ENCODE measurements around the gene NCK2. TPM values are rescaled to one million over a fixed set of nuclear protein-coding genes. Genes with fewer than 3 reads are reported as not detected.

Gene NCK2
- total and polyA plus RNA-seq, 2 donors from 2014 or later: 22.8 to 52.9 TPM

GRCh38 chr2:105934467-105934866 is 189.8 kb downstream of the NCK2 start:
- intact Hi-C loops (cut with DNase I): no loop called here
- no peak for FAIRE-seq
- H3K9me3 ChIP-seq (ENCODE audit: control insufficient read depth in 2 of 3, insufficient read depth in 1 of 3, low read length in 3 of 3): peaks cover 0 to 7% (median 0%) of the 10 kb centered on the region in 3 donors
- H3K27ac ChIP-seq (ENCODE audit: low read depth in 2 of 2, low read length in 2 of 2): no peak overlapping the region
- no peaks in the 10 kb centered on the region for H3K4me1 ChIP-seq (ENCODE audit: control insufficient read depth in 2 of 3, insufficient read depth in 2 of 3, low read depth in 1 of 3, low read length in 3 of 3)
- no peak for TF ChIP-seq CTCF (IDR thresholded peaks at IDR 0.05; ENCODE audit: borderline replicate concordance, extremely low read depth, insufficient read depth)
- H3K9ac ChIP-seq (ENCODE audit: low read length in 3 of 3): no peak overlapping the region
- no peaks in the 10 kb centered on the region for H3K36me3 ChIP-seq (ENCODE audit: control insufficient read depth in 2 of 3, insufficient read depth in 3 of 3, low read length in 3 of 3)
- no peaks in the 10 kb centered on the region for H3K27me3 ChIP-seq (ENCODE audit: control insufficient read depth, insufficient read depth, low read length)
- peak in 3 of 5 donors; percentile 28 to 35 (median 34) for DNase-seq
- no peak overlapping the region for H3K4me3 ChIP-seq (ENCODE audit: low read length in 3 of 3)

DNA sequence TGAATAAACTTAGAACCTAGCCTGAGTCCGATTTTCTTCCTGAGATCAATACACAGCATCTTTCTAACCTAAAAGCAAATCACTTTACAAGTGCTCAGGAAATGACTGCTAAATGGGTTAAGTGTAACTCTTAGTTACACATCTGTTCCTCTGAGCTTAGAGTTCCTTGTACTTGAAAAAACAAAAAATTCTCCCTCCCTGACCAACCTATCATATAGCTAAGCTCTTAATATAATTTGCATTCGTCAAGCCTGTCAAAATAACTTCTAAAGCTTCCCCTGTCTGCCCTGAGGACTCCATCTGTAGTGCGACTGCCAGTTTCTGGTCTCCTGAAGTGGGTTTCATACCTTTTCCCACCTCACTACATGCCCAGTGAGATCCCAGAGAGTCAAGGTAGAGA is 190.4 kb downstream of the NCK2 start:
- H3K27ac ChIP-seq (ENCODE audit: low read depth in 2 of 2, low read length in 2 of 2): no peak overlapping the region
- no peaks in the 10 kb centered on the region for H3K36me3 ChIP-seq (ENCODE audit: control insufficient read depth in 2 of 3, insufficient read depth in 3 of 3, low read length in 3 of 3)
- FAIRE-seq (no peak), DNase-seq (no peak)
- H3K9me3 ChIP-seq (ENCODE audit: control insufficient read depth in 2 of 3, insufficient read depth in 1 of 3, low read length in 3 of 3): peaks cover 0 to 7% (median 0%) of the 10 kb centered on the region in 3 donors
- H3K4me3 ChIP-seq (ENCODE audit: low read length in 3 of 3): no peak overlapping the region
- no peak for TF ChIP-seq CTCF (IDR thresholded peaks at IDR 0.05; ENCODE audit: borderline replicate concordance, extremely low read depth, insufficient read depth)
- no peaks in the 10 kb centered on the region for H3K27me3 ChIP-seq (ENCODE audit: control insufficient read depth, insufficient read depth, low read length)
- H3K4me1 ChIP-seq (ENCODE audit: control insufficient read depth in 2 of 3, insufficient read depth in 2 of 3, low read depth in 1 of 3, low read length in 3 of 3): no peaks in the 10 kb centered on the region
- intact Hi-C loops (cut with DNase I): no loop called here
- H3K9ac ChIP-seq (ENCODE audit: low read length in 3 of 3): no peak overlapping the region

DNA sequence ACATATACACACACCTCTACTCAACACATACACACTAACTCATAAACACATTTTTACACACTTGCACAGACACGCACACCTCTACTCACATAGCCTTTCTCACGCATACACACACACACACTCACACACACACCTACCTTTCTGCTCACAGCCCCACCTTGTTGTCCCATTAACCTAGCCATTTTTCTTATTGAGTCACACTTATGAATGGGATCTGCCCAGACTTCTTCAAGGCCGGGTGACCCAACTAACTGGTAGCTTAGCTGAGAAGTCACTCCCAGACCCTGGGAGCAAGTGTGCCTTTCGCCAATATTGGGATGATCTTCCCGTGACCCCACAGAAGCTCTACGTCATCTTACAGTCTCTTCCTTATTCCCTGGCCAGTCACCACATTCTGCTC is 192.2 kb downstream of the NCK2 start:
- no peaks in the 10 kb centered on the region for H3K4me1 ChIP-seq (ENCODE audit: control insufficient read depth in 2 of 3, insufficient read depth in 2 of 3, low read depth in 1 of 3, low read length in 3 of 3)
- DNase-seq: no peak
- intact Hi-C loops (cut with DNase I): no loop called here
- FAIRE-seq: no peak
- H3K27me3 ChIP-seq (ENCODE audit: control insufficient read depth, insufficient read depth, low read length): no peaks in the 10 kb centered on the region
- no peak for TF ChIP-seq CTCF (IDR thresholded peaks at IDR 0.05; ENCODE audit: borderline replicate concordance, extremely low read depth, insufficient read depth)
- no peak overlapping the region for H3K4me3 ChIP-seq (ENCODE audit: low read length in 3 of 3)
- no peaks in the 10 kb centered on the region for H3K36me3 ChIP-seq (ENCODE audit: control insufficient read depth in 2 of 3, insufficient read depth in 3 of 3, low read length in 3 of 3)
- no peak overlapping the region for H3K27ac ChIP-seq (ENCODE audit: low read depth in 2 of 2, low read length in 2 of 2)
- no peak overlapping the region for H3K9ac ChIP-seq (ENCODE audit: low read length in 3 of 3)
- peaks cover 0 to 7% (median 0%) of the 10 kb centered on the region in 3 donors for H3K9me3 ChIP-seq (ENCODE audit: control insufficient read depth in 2 of 3, insufficient read depth in 1 of 3, low read length in 3 of 3)

- Histone ChIP-seq H3K36me3 (ENCODE audit: control insufficient read depth in 2 of 3, insufficient read depth in 3 of 3, low read length in 3 of 3) (no peaks in the 10 kb centered on the region), H3K27me3 (ENCODE audit: control insufficient read depth, insufficient read depth, low read length) (no peaks in the 10 kb centered on the region), H3K27ac (ENCODE audit: low read depth in 2 of 2, low read length in 2 of 2) (no peak overlapping the region), H3K4me3 (ENCODE audit: low read length in 3 of 3) (no peak overlapping the region), H3K9me3 (ENCODE audit: control insufficient read depth in 2 of 3, insufficient read depth in 1 of 3, low read length in 3 of 3) (peaks cover 0 to 7% (median 0%) of the 10 kb centered on the region in 3 donors), H3K9ac (ENCODE audit: low read length in 3 of 3) (no peak overlapping the region), H3K4me1 (ENCODE audit: control insufficient read depth in 2 of 3, insufficient read depth in 2 of 3, low read depth in 1 of 3, low read length in 3 of 3) (no peaks in the 10 kb centered on the region)
- no peak for TF ChIP-seq CTCF (IDR thresholded peaks at IDR 0.05; ENCODE audit: borderline replicate concordance, extremely low read depth, insufficient read depth)
- no peak for DNase-seq
- intact Hi-C loops (cut with DNase I): no loop called here
- no peak for FAIRE-seq
Observed at GRCh38 chr2:105937498-105938097, 192.9 kb downstream of the NCK2 start.

All from kidney (tissue), 14 donors.